HepG2 (cell line): ENCODE results near the gene FAM131C. TPM values are rescaled to one million over a fixed set of nuclear protein-coding genes. Genes with fewer than 3 reads are reported as not detected.

Experiments
- CC2D1A ChIP-seq: sonication (generic); formaldehyde crosslinking; IDR thresholded peaks from 2 replicates; pipeline ENCODE4 v1.8.1; 2023; ENCODE audit warnings: mild to moderate bottlenecking, missing genetic modification reagents
- DPF2 ChIP-seq: sonication (generic); formaldehyde crosslinking; IDR thresholded peaks from 2 replicates; pipeline ENCODE4 v1.4.0; 2020; ENCODE audit warnings: mild to moderate bottlenecking, low read depth, missing genetic modification reagents, borderline replicate concordance
- GMEB2 ChIP-seq: IDR thresholded peaks from 2 replicates; pipeline ENCODE4 v1.6.1; 2016; ENCODE audit warnings: missing biosample characterization, missing genetic modification reagents, low read depth
- MEF2D ChIP-seq: sonication (generic); formaldehyde crosslinking; IDR thresholded peaks from 2 replicates; pipeline ENCODE4 v1.5.1; 2020; ENCODE audit warnings: mild to moderate bottlenecking, missing genetic modification reagents
- MEIS2 ChIP-seq: sonication (generic); formaldehyde crosslinking; IDR thresholded peaks from 2 replicates; pipeline ENCODE4 v1.9.0; 2021; ENCODE audit warnings: mild to moderate bottlenecking, missing genetic modification reagents
- MIER3 ChIP-seq: IDR thresholded peaks from 2 replicates; pipeline ENCODE4 v1.6.1; 2016; ENCODE audit warnings: missing compliant biosample characterization, borderline replicate concordance
- NFKBIZ ChIP-seq: IDR thresholded peaks from 2 replicates; pipeline ENCODE4 v1.6.1; 2018; ENCODE audit warnings: missing genetic modification reagents, missing compliant biosample characterization
- PPARG ChIP-seq: conservative IDR thresholded peaks from 2 replicates; pipeline ENCODE4 v1.6.1; 2016; ENCODE audit warnings: missing biosample characterization, missing genetic modification reagents
- RARA ChIP-seq: IDR thresholded peaks from 2 replicates; pipeline ENCODE4 v1.6.1; 2016; ENCODE audit warnings: missing genetic modification reagents, missing compliant biosample characterization
- SMARCC2 ChIP-seq: fragments of 450-650 bp; IDR thresholded peaks from 2 replicates; pipeline ENCODE4 v1.6.1; 2017; ENCODE audit warnings: antibody characterized with exemption, mild to moderate bottlenecking
- ZBTB10 ChIP-seq: sonication (generic); formaldehyde crosslinking; IDR thresholded peaks from 2 replicates; pipeline ENCODE4 v1.4.0; 2020; ENCODE audit warnings: missing genetic modification reagents, borderline replicate concordance
- ZBTB21 ChIP-seq: sonication (generic); formaldehyde crosslinking; IDR thresholded peaks from 2 replicates; pipeline ENCODE4 v1.4.0; 2020; ENCODE audit warnings: missing genetic modification reagents
- ZNF644 ChIP-seq: IDR thresholded peaks from 2 replicates; pipeline ENCODE4 v1.6.1; 2016; ENCODE audit warnings: low read depth
- ZSCAN29 ChIP-seq: sonication (generic); formaldehyde crosslinking; conservative IDR thresholded peaks from 2 replicates; pipeline ENCODE4 v1.4.0; 2020; ENCODE audit warnings: mild to moderate bottlenecking, missing genetic modification reagents
- polyA plus RNA-seq, 8 experiments: library from polyadenylated mRNA; depleted of rRNA in 3 of 8; stranded (reverse) in 7 of 8; unstranded in 1 of 8; fragments of >200 nt; fragmentation: Illumina TruSeq in 4 of 8; extraction: Trizol in 4 of 8; gene quantifications; 2 replicates each; pipeline versions ENCODE4 v1.2.1 to v1.2.3, GENCODE V29; 2011 to 2016; ENCODE audit warnings: low read depth in 4 of 8, missing spikeins in 1 of 8, mixed read lengths in 1 of 8; ENCODE audit not compliant: insufficient read depth in 1 of 8
- total RNA-seq, 5 experiments: library from RNA; depleted of rRNA; stranded (reverse); fragments of >200 nt; fragmentation: Illumina TruSeq; extraction: Trizol; gene quantifications; 2 replicates each; pipeline ENCODE4 v1.2.3, GENCODE V29; 2016; ENCODE audit warnings: low read depth in 1 of 5
- TF ChIP-seq, protein P1 (sequence below): sonication (generic); formaldehyde crosslinking; IDR thresholded peaks from 2 replicates; pipeline ENCODE4 v1.4.0; 2020; ENCODE audit warnings: mild to moderate bottlenecking, missing genetic modification reagents, borderline replicate concordance
- TF ChIP-seq, protein P2 (sequence below): sonication (generic); formaldehyde crosslinking; IDR thresholded peaks from 2 replicates; pipeline ENCODE4 v1.8.0; 2022; ENCODE audit warnings: low read depth, missing genetic modification reagents
- TF ChIP-seq, protein P3 (sequence below): sonication (generic); formaldehyde crosslinking; IDR thresholded peaks from 2 replicates; pipeline ENCODE4 v1.5.0; 2020; ENCODE audit warnings: mild to moderate bottlenecking, missing genetic modification reagents
- TF ChIP-seq, protein P4 (sequence below): sonication (generic); formaldehyde crosslinking; IDR thresholded peaks from 2 replicates; pipeline ENCODE4 v1.4.0; 2020; ENCODE audit warnings: low read depth, mild to moderate bottlenecking, missing genetic modification reagents

FAM131C gene
- total and polyA plus RNA-seq, 2 of the 13 experiments (the other 11 are each of a cell fraction or from before 2014, with no cell fraction given) = 0.07 TPM; not detected in 1

GRCh38 chr1:16067127-16067768, 6.2 kb downstream of the FAM131C start (continued):
- TF ChIP-seq ZBTB10 (peak; percentile 88; the same call in 1 of the 2 replicates), DPF2 (CRISPR knock-in tag) (no peak), GMEB2 (no peak), NFKBIZ (CRISPR knock-in tag) (no peak), MEIS2 (CRISPR knock-in tag) (no peak), CC2D1A (CRISPR knock-in tag) (no peak), MEF2D (no peak), ZBTB21 (peak; percentile 47; the same call in 1 of the 2 replicates), PPARG (CRISPR knock-in tag) (no peak), MIER3 (CRISPR knock-in tag) (no peak), RARA (CRISPR knock-in tag) (no peak), ZNF644 (no peak), SMARCC2 (no peak), ZSCAN29 (no peak)
- TF ChIP-seq, protein P1, sequence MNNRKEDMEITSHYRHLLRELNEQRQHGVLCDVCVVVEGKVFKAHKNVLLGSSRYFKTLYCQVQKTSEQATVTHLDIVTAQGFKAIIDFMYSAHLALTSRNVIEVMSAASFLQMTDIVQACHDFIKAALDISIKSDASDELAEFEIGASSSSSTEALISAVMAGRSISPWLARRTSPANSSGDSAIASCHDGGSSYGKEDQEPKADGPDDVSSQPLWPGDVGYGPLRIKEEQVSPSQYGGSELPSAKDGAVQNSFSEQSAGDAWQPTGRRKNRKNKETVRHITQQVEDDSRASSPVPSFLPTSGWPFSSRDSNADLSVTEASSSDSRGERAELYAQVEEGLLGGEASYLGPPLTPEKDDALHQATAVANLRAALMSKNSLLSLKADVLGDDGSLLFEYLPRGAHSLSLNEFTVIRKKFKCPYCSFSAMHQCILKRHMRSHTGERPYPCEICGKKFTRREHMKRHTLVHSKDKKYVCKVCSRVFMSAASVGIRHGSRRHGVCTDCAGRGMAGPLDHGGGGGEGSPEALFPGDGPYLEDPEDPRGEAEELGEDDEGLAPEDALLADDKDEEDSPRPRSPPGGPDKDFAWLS = no peak
- TF ChIP-seq, protein P2, sequence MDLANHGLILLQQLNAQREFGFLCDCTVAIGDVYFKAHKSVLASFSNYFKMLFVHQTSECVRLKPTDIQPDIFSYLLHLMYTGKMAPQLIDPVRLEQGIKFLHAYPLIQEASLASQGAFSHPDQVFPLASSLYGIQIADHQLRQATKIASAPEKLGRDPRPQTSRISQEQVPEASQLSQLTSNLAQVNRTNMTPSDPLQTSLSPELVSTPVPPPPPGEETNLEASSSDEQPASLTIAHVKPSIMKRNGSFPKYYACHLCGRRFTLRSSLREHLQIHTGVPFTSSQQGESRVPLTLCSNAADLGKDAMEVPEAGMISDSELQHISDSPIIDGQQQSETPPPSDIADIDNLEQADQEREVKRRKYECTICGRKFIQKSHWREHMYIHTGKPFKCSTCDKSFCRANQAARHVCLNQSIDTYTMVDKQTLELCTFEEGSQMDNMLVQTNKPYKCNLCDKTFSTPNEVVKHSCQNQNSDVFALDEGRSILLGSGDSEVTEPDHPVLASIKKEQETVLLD = no peak
- TF ChIP-seq, protein P3, sequence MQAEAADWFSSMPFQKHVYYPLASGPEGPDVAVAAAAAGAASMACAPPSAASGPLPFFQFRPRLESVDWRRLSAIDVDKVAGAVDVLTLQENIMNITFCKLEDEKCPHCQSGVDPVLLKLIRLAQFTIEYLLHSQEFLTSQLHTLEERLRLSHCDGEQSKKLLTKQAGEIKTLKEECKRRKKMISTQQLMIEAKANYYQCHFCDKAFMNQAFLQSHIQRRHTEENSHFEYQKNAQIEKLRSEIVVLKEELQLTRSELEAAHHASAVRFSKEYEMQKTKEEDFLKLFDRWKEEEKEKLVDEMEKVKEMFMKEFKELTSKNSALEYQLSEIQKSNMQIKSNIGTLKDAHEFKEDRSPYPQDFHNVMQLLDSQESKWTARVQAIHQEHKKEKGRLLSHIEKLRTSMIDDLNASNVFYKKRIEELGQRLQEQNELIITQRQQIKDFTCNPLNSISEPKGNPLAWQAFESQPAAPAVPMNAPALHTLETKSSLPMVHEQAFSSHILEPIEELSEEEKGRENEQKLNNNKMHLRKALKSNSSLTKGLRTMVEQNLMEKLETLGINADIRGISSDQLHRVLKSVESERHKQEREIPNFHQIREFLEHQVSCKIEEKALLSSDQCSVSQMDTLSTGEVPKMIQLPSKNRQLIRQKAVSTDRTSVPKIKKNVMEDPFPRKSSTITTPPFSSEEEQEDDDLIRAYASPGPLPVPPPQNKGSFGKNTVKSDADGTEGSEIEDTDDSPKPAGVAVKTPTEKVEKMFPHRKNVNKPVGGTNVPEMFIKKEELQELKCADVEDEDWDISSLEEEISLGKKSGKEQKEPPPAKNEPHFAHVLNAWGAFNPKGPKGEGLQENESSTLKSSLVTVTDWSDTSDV (CRISPR knock-in tag) = no peak
- TF ChIP-seq, protein P4, sequence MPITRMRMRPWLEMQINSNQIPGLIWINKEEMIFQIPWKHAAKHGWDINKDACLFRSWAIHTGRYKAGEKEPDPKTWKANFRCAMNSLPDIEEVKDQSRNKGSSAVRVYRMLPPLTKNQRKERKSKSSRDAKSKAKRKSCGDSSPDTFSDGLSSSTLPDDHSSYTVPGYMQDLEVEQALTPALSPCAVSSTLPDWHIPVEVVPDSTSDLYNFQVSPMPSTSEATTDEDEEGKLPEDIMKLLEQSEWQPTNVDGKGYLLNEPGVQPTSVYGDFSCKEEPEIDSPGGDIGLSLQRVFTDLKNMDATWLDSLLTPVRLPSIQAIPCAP (CRISPR knock-in tag) = no peak
